ENCODE results near the gene RGPD3. TPM values are rescaled to one million over a fixed set of nuclear protein-coding genes. Genes with fewer than 3 reads are reported as not detected.

The RGPD3 gene
- total and polyA plus RNA-seq, 2 experiments from 2014 or later: 0.08 to 0.28 TPM

GRCh38 chr2:106358521-106358920 lies 109.7 kb downstream of the RGPD3 start:
- no peak overlapping the region for H3K4me2 ChIP-seq
- no peaks in the 10 kb centered on the region for H3K9me3 Mint-ChIP-seq
- TF ChIP-seq JUNB (IDR thresholded peaks at IDR 0.05; ENCODE audit: unreplicated experiment) (no peak), ZNF462 (CRISPR knock-in tag; IDR thresholded peaks at IDR 0.05) (no peak)
- peaks cover 3% of the 10 kb centered on the region; the same call in 1 of the 2 replicates for H3K9me2 ChIP-seq (ENCODE audit: insufficient read depth)
- H3K36me3 ChIP-seq (ENCODE audit: insufficient read depth): no peaks in the 10 kb centered on the region
- ATAC-seq (no peak; the same call in 2 of the 3 replicates), DNase-seq (ENCODE audit: low spot score) (peak; percentile 7)
- H3K4me3 Mint-ChIP-seq: no peak overlapping the region
- H3K4me3 ChIP-seq: no peak overlapping the region
- no peaks in the 10 kb centered on the region for H4K20me1 ChIP-seq (replicated peaks; ENCODE audit: insufficient read depth)
- H3F3A ChIP-seq (replicated peaks; ENCODE audit: low read depth): no peaks in the 10 kb centered on the region
- H3K79me2 ChIP-seq (replicated peaks; ENCODE audit: insufficient read depth): no peaks in the 10 kb centered on the region
- no peak overlapping the region for H3K27ac Mint-ChIP-seq
- peaks cover 23% of the 10 kb centered on the region for H3K4me1 ChIP-seq (ENCODE audit: insufficient read depth)
- no peaks in the 10 kb centered on the region for H3K27me3 Mint-ChIP-seq (ENCODE audit: insufficient read depth, low read depth, poor library complexity)
- H3K36me3 Mint-ChIP-seq (ENCODE audit: low read depth): no peaks in the 10 kb centered on the region
- peaks cover 21% of the 10 kb centered on the region for H3K4me1 Mint-ChIP-seq
- no peak overlapping the region for H3K27ac ChIP-seq (ENCODE audit: low read depth)
- no peaks in the 10 kb centered on the region for H3K27me3 ChIP-seq (ENCODE audit: insufficient read depth)
- H2AFZ ChIP-seq: peak overlapping the region; percentile 72; the same call in 1 of the 2 replicates

GRCh38 chr2:106358081-106358480 lies 110.1 kb downstream of the RGPD3 start:
- DNase-seq (ENCODE audit: low spot score): peak; percentile 5
- peaks cover 22% of the 10 kb centered on the region for H3K4me1 ChIP-seq (ENCODE audit: insufficient read depth)
- TF ChIP-seq ETS1 (IDR thresholded peaks at IDR 0.05): no peak
- TF ChIP-seq JUNB (IDR thresholded peaks at IDR 0.05; ENCODE audit: unreplicated experiment): no peak
- TF ChIP-seq REST (IDR thresholded peaks at IDR 0.05; ENCODE audit: unreplicated experiment): no peak
- no peak for TF ChIP-seq NANOG (IDR thresholded peaks at IDR 0.05; ENCODE audit: borderline replicate concordance)
- no peak for TF ChIP-seq EZH2 (IDR thresholded peaks at IDR 0.05; ENCODE audit: low read depth, unreplicated experiment)
- TF ChIP-seq ZNF114 (CRISPR knock-in tag; IDR thresholded peaks at IDR 0.05): no peak
- TF ChIP-seq STAT1 (IDR thresholded peaks at IDR 0.05; ENCODE audit: unreplicated experiment): no peak

More at GRCh38 chr2:106358081-106358480, 110.1 kb downstream of the RGPD3 start:
- Histone ChIP-seq H3K79me2 (replicated peaks; ENCODE audit: insufficient read depth) (no peaks in the 10 kb centered on the region), H3K9me2 (ENCODE audit: insufficient read depth) (peaks cover 3% of the 10 kb centered on the region; the same call in 1 of the 2 replicates), H3K27ac (ENCODE audit: low read depth) (no peak overlapping the region), H3K4me3 (no peak overlapping the region), H3K36me3 (ENCODE audit: insufficient read depth) (no peaks in the 10 kb centered on the region), H4K20me1 (replicated peaks; ENCODE audit: insufficient read depth) (no peaks in the 10 kb centered on the region), H2AFZ (no peak overlapping the region), H3K4me2 (no peak overlapping the region), H3K27me3 (ENCODE audit: insufficient read depth) (no peaks in the 10 kb centered on the region), H3F3A (replicated peaks; ENCODE audit: low read depth) (no peaks in the 10 kb centered on the region)
- H3K4me3 Mint-ChIP-seq: no peak overlapping the region
- no peaks in the 10 kb centered on the region for H3K9me3 Mint-ChIP-seq
- peak overlapping the region; percentile 51 for H3K27ac Mint-ChIP-seq
- no peaks in the 10 kb centered on the region for H3K36me3 Mint-ChIP-seq (ENCODE audit: low read depth)
- 0 out of 3 replicates have a peak, but pooled peaks have one; percentile 31 for ATAC-seq
- no peaks in the 10 kb centered on the region for H3K27me3 Mint-ChIP-seq (ENCODE audit: insufficient read depth, low read depth, poor library complexity)
- H3K4me1 Mint-ChIP-seq: peaks cover 21% of the 10 kb centered on the region
